Neuronal stem cell (in vitro differentiated cells): ENCODE results near the gene CLK3.
"Not testable (repeated sequence)": the region's sequence is repeated elsewhere in the genome, so short reads cannot be mapped to it uniquely, and the experiment has no call there.

Experiments used
- DNase-seq: peaks from one replicate; pipeline ENCODE4 v3.0.0-alpha.2; 2013; ENCODE audit warnings: low spot score
- H2AFZ ChIP-seq: one replicate; pipeline ENCODE4 v1.6.1; 2013; ENCODE audit warnings: mild to moderate bottlenecking, low read length, inconsistent platforms
- H2AK5ac ChIP-seq: 2 replicates; pipeline ENCODE4 v1.6.1; 2013; ENCODE audit warnings: low read depth, mild to moderate bottlenecking, inconsistent platforms, low read length, moderate library complexity, mixed read lengths
- H2BK120ac ChIP-seq: 2 replicates; pipeline ENCODE4 v1.6.1; 2013; ENCODE audit warnings: low read depth, mild to moderate bottlenecking, inconsistent platforms, low read length, moderate library complexity, mixed read lengths
- H2BK12ac ChIP-seq: one replicate; pipeline ENCODE4 v1.6.1; 2013; ENCODE audit warnings: low read length, inconsistent platforms
- H2BK15ac ChIP-seq: 2 replicates; pipeline ENCODE4 v1.6.1; 2013; ENCODE audit warnings: mild to moderate bottlenecking, low read length, inconsistent platforms, mixed read lengths
- H2BK5ac ChIP-seq: one replicate; pipeline ENCODE4 v1.6.1; 2013; ENCODE audit warnings: inconsistent platforms, mild to moderate bottlenecking, low read length, moderate library complexity
- H3K14ac ChIP-seq: one replicate; pipeline ENCODE4 v1.6.1; 2013; ENCODE audit warnings: low read length, inconsistent platforms
- H3K18ac ChIP-seq: 2 replicates; pipeline ENCODE4 v1.6.1; 2013; ENCODE audit warnings: low read length, inconsistent platforms
- H3K23ac ChIP-seq: 2 replicates; pipeline ENCODE4 v1.6.1; 2013; ENCODE audit warnings: low read depth, mild to moderate bottlenecking, mixed read lengths, low read length, inconsistent platforms; ENCODE audit not compliant: poor library complexity
- H3K27ac ChIP-seq: replicated peaks from 3 replicates; pipeline ENCODE4 v1.5.1; 2013; ENCODE audit warnings: low read length, inconsistent platforms
- H3K27me3 ChIP-seq, 3 experiments: 2 replicates each; pipeline ENCODE4 v1.6.1; 2013; ENCODE audit warnings: low read length in 3 of 3, mild to moderate bottlenecking in 2 of 3, inconsistent platforms in 1 of 3, low read depth in 1 of 3, mixed read lengths in 1 of 3, moderate library complexity in 1 of 3; ENCODE audit not compliant: control insufficient read depth in 3 of 3, insufficient read depth in 3 of 3
- H3K36me3 ChIP-seq, 2 donors: replicated peaks in 1 of 2; 2 replicates each; pipeline ENCODE4 v1.6.1; 2013; ENCODE audit warnings: low read length in 2 of 2; ENCODE audit not compliant: control insufficient read depth in 2 of 2, insufficient read depth in 2 of 2
- H3K4ac ChIP-seq: 2 replicates; pipeline ENCODE4 v1.6.1; 2013; ENCODE audit warnings: inconsistent platforms, mild to moderate bottlenecking, low read length, moderate library complexity
- H3K4me1 ChIP-seq, 2 donors: 1 replicate in 1 of 2; 2 replicates in 1 of 2; pipeline ENCODE4 v1.6.1; 2013; ENCODE audit warnings: low read length in 2 of 2, low read depth in 1 of 2; ENCODE audit not compliant: control insufficient read depth in 2 of 2, insufficient read depth in 1 of 2
- H3K4me2 ChIP-seq: one replicate; pipeline ENCODE4 v1.6.1; 2013; ENCODE audit warnings: mild to moderate bottlenecking, low read length, inconsistent platforms; ENCODE audit not compliant: insufficient read depth, poor library complexity, severe bottlenecking
- H3K4me3 ChIP-seq, 2 donors: 2 replicates each; pipeline ENCODE4 v1.5.1; 2013; ENCODE audit warnings: low read length in 2 of 2, mild to moderate bottlenecking in 2 of 2, inconsistent platforms in 1 of 2, moderate library complexity in 1 of 2
- H3K79me1 ChIP-seq: one replicate; pipeline ENCODE4 v1.6.1; 2013; ENCODE audit warnings: low read depth, mild to moderate bottlenecking, inconsistent platforms, low read length, moderate library complexity
- H3K9ac ChIP-seq: one replicate; pipeline ENCODE4 v1.6.1; 2013; ENCODE audit warnings: mild to moderate bottlenecking, low read depth, low read length, inconsistent platforms; ENCODE audit not compliant: poor library complexity
- H3K9me3 ChIP-seq, 2 donors: replicated peaks in 1 of 2; 2 replicates each; pipeline versions ENCODE3 to v1.6.1; 2013; ENCODE audit warnings: low read length in 2 of 2, mild to moderate bottlenecking in 2 of 2, inconsistent platforms in 1 of 2, low read depth in 1 of 2, mixed read lengths in 1 of 2, moderate library complexity in 1 of 2; ENCODE audit not compliant: control insufficient read depth in 2 of 2, insufficient read depth in 1 of 2
- H4K8ac ChIP-seq: one replicate; pipeline ENCODE4 v1.6.1; 2013; ENCODE audit warnings: low read depth, mild to moderate bottlenecking, inconsistent platforms, low read length, moderate library complexity
- H4K91ac ChIP-seq: one replicate; pipeline ENCODE4 v1.6.1; 2013; ENCODE audit warnings: low read length, low read depth, mild to moderate bottlenecking, inconsistent platforms; ENCODE audit not compliant: poor library complexity
- WGBS, 2 donors: extraction: QIAGEN DNeasy Blood & Tissue Kit; methylation state at CpG; one replicate each; pipeline ENCODE4 v1.1.7; 2013; ENCODE audit warnings: missing lambda C conversion rate in 2 of 2, mixed read lengths in 1 of 2; ENCODE audit not compliant: insufficient read length in 2 of 2, insufficient replicate concordance in 1 of 2; ENCODE audit errors: extremely low coverage in 2 of 2; 5-methylcytosine and 5-hydroxymethylcytosine counted together

The CLK3 gene

GRCh38 chr15:74655424-74655823 lies 39.8 kb downstream of the CLK3 start:
- Histone ChIP-seq H3K14ac (no peak overlapping the region), H3K4me2 (no peak overlapping the region), H2AFZ (no peak overlapping the region), H2BK15ac (no peak overlapping the region), H4K8ac (no peak overlapping the region), H2BK5ac (no peak overlapping the region), H4K91ac (no peak overlapping the region), H2AK5ac (no peak overlapping the region), H3K9ac (no peak overlapping the region), H3K18ac (no peak overlapping the region), H2BK12ac (no peak overlapping the region), H3K36me3 (peaks cover 2 to 44% of the 10 kb centered on the region in 2 donors), H3K79me1 (peaks cover 2% of the 10 kb centered on the region), H3K27me3 (no peaks in the 10 kb centered on the region), H3K4me1 (peaks cover 0 to 14% of the 10 kb centered on the region in 2 donors), H3K9me3 (no peaks in the 10 kb centered on the region), H2BK120ac (no peak overlapping the region), H3K4me3 (no peak overlapping the region), H3K4ac (no peak overlapping the region), H3K23ac (no peak overlapping the region), H3K27ac (no peak overlapping the region)
- DNase-seq, result no peak
- WGBS, 2 donors, result no CpG with 5 or more reads among the region's 7 CpGs

DNA sequence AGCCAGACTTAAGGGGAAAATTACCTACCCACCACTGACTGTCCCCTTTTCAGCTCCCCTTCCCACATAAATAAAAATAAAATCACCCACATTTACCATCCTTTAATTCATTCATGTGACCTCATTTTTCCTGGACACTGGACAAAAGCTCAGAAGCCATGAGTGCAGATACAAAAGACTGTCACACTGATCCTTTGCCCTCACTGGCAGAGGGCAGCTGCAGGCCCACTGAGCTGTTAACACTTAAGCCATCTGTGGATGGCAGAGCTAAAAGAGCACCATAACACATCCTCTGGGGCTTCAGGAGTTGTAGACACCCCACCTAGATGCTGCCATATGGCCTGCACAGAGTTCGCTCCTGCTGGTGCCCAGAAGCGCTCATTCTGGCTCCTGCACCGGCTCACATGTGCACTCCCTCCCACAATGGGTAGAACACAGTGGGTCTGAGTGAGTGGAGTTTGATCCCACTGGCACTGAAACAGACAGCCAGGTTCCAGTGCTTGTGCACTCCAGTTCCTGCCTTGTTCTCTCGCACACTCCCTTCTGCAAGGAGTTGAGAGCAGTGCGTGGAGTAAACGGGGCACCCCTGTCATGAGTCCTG lies 41.4 kb downstream of the CLK3 start:
- H3K4me1 ChIP-seq, result peaks cover 0 to 14% of the 10 kb centered on the region in 2 donors
- H2AK5ac ChIP-seq, result no peak overlapping the region
- no peak overlapping the region for H3K27ac ChIP-seq
- H2AFZ ChIP-seq, result no peak overlapping the region
- H2BK12ac ChIP-seq, result no peak overlapping the region
- no peak overlapping the region for H2BK5ac ChIP-seq
- H3K4me2 ChIP-seq, result no peak overlapping the region
- no peak overlapping the region for H3K23ac ChIP-seq
- no peak overlapping the region for H4K91ac ChIP-seq
- no peak for DNase-seq
- H3K9me3 ChIP-seq, result no peaks in the 10 kb centered on the region
- no peak overlapping the region for H3K9ac ChIP-seq
- no peak overlapping the region for H3K18ac ChIP-seq
- H3K14ac ChIP-seq, result no peak overlapping the region
- no peak overlapping the region for H3K4ac ChIP-seq
- no peak overlapping the region for H2BK15ac ChIP-seq
- H3K79me1 ChIP-seq, result peaks cover 2% of the 10 kb centered on the region
- no peaks in the 10 kb centered on the region for H3K27me3 ChIP-seq
- H2BK120ac ChIP-seq, result no peak overlapping the region
- H3K4me3 ChIP-seq, result no peak overlapping the region
- WGBS, 2 donors, result no CpG with 5 or more reads among the region's 6 CpGs
- no peak overlapping the region for H4K8ac ChIP-seq
- H3K36me3 ChIP-seq, result peaks cover 2 to 41% of the 10 kb centered on the region in 2 donors

GRCh38 chr15:74657846-74658245 lies 42.2 kb downstream of the CLK3 start:
- H3K4me3 ChIP-seq, result no peak overlapping the region
- H4K91ac ChIP-seq, result no peak overlapping the region
- H2BK5ac ChIP-seq, result no peak overlapping the region
- H3K9ac ChIP-seq, result no peak overlapping the region
- H2BK15ac ChIP-seq, result no peak overlapping the region
- H2BK12ac ChIP-seq, result no peak overlapping the region
- no peak overlapping the region for H3K4me2 ChIP-seq
- no peaks in the 10 kb centered on the region for H3K9me3 ChIP-seq
- H3K36me3 ChIP-seq, result peaks cover 2 to 36% of the 10 kb centered on the region in 2 donors
- no peak overlapping the region for H2AFZ ChIP-seq
- peaks cover 2% of the 10 kb centered on the region for H3K79me1 ChIP-seq
- no peak overlapping the region for H2BK120ac ChIP-seq
- no peak overlapping the region for H3K18ac ChIP-seq
- H3K27me3 ChIP-seq, result no peaks in the 10 kb centered on the region
- no peak overlapping the region for H4K8ac ChIP-seq
- no peak overlapping the region for H3K14ac ChIP-seq
- H3K4me1 ChIP-seq, result peaks cover 0 to 14% of the 10 kb centered on the region in 2 donors
- no peak overlapping the region for H3K27ac ChIP-seq
- no CpG with 5 or more reads among the region's 3 CpGs for WGBS, 2 donors
- H3K23ac ChIP-seq, result no peak overlapping the region
- H3K4ac ChIP-seq, result no peak overlapping the region
- H2AK5ac ChIP-seq, result no peak overlapping the region
- DNase-seq, result no peak

GRCh38 chr15:74661280-74661679 lies 45.6 kb downstream of the CLK3 start:
- H4K8ac ChIP-seq, result not testable (repeated sequence)
- peaks cover 0 to 11% of the 10 kb centered on the region in 2 donors for H3K36me3 ChIP-seq
- WGBS, 2 donors, result no CpG with 5 or more reads among the region's 8 CpGs

More at GRCh38 chr15:74661280-74661679, 45.6 kb downstream of the CLK3 start:
- H2AK5ac ChIP-seq, H3K27me3 ChIP-seq, DNase-seq, H3K4me3 ChIP-seq, H3K4me2 ChIP-seq, H4K91ac ChIP-seq, H3K9ac ChIP-seq, H3K27ac ChIP-seq, H2BK15ac ChIP-seq, H3K9me3 ChIP-seq, H3K4ac ChIP-seq, H3K18ac ChIP-seq, H2BK5ac ChIP-seq, H3K23ac ChIP-seq, H2BK12ac ChIP-seq, H3K79me1 ChIP-seq, H2BK120ac ChIP-seq, H3K14ac ChIP-seq, H2AFZ ChIP-seq: not testable (repeated sequence)
- H3K4me1 ChIP-seq, result peaks cover 0 to 11% of the 10 kb centered on the region in 2 donors
